ENCODE data around the gene PARD3.
"Not testable (repeated sequence)": the region's sequence is repeated elsewhere in the genome, so short reads cannot be mapped to it uniquely, and the experiment has no call there.

The PARD3 gene

DNA sequence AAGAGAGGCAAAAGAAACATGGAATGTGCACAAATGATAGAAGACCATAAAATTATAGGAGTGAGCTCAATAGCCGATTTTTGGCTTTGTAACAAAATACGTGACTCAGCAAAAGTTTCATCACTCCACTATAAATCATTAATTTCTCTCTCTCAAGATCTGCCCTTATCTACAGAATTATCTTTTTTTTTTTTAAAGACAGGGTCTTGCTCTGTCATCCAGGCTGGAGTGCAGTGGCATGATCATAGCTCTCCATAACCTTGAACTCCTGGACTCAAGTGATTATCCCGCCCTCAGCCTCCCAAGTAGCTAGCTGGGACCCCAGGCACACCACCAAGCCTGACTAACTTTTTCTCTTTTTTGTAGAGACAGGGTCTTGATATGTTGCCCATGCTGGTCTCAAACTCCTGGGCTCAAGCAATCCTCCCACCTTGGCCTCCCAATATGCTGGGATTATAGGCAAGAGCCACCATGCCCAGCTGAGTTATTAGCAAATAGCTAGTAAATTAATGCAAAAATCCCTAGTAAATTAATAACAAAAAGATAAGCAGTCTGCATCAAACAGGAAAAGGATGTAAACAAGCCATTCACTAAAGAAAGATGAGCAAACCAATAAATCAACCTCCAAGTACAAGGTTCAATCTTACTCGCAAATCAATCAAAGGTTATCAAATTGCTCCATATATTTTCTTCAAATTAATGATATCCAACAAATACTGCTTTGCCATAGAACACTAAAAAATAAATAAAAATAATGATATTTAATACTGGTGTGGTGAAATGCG, 450.7 kb downstream of the PARD3 start:
- Mint-ChIP-seq H3K4me3 (no peak overlapping the region), H3K4me1 (no peaks in the 10 kb centered on the region), H3K27me3 (no peaks in the 10 kb centered on the region), H3K9me3 (no peaks in the 10 kb centered on the region), H3K27ac (no peak overlapping the region)
- ATAC-seq (no peak), DNase-seq (no peak)

GRCh38 chr10:34360984-34361383, 454.1 kb downstream of the PARD3 start:
- Mint-ChIP-seq H3K4me1 (no peaks in the 10 kb centered on the region), H3K27me3 (no peaks in the 10 kb centered on the region), H3K9me3 (no peaks in the 10 kb centered on the region), H3K27ac (no peak overlapping the region), H3K4me3 (no peak overlapping the region)
- ATAC-seq, result no peak
- no peak for DNase-seq

- no peak overlapping the region for H3K4me3 Mint-ChIP-seq
- DNase-seq, result no peak
- no peaks in the 10 kb centered on the region for H3K4me1 Mint-ChIP-seq
- H3K27ac Mint-ChIP-seq, result no peak overlapping the region
- no peaks in the 10 kb centered on the region for H3K9me3 Mint-ChIP-seq
- H3K27me3 Mint-ChIP-seq, result no peaks in the 10 kb centered on the region
- no peak for ATAC-seq
Measured at GRCh38 chr10:34359435-34359813, 455.7 kb downstream of the PARD3 start.

DNA sequence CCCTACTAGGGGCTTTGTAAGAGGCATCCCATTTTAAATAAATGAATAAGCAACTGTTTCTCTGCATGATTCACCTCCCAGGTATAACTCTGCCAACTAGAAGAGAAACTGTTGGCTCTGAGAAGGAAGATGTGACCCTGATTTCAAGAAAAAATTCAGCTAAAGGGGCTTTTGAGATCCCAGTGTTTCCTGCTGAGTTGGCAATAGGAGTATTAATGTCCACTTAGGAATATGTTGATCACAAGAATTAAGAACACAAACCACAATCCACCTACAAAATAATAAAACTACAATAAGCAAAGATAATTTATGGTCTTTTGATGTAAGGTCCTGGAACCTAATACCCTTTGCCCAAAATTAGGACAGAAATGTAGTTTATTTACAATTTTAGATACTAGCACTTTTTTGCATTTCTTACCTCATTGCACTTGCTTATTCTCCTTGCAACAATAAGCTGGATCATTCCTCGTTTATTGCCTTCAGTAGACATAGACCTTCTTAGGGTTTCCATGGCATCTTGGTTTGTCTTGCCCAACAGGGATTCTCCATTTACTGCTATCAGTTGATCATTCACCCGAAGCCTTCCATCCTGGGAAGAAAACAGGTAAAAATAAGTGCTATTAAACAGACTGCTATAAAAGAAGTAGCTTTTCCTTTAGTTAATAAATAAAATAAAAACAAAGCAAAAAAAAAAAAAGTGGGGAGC, 456.2 kb downstream of the PARD3 start:
- DNase-seq (no peak), ATAC-seq (no peak)
- H3K4me1 Mint-ChIP-seq, result no peaks in the 10 kb centered on the region
- no peaks in the 10 kb centered on the region for H3K9me3 Mint-ChIP-seq
- H3K27me3 Mint-ChIP-seq, result no peaks in the 10 kb centered on the region
- no peak overlapping the region for H3K27ac Mint-ChIP-seq
- no peak overlapping the region for H3K4me3 Mint-ChIP-seq

- DNase-seq (no peak), ATAC-seq (no peak)
- Mint-ChIP-seq H3K27me3 (no peaks in the 10 kb centered on the region), H3K4me3 (no peak overlapping the region), H3K4me1 (no peaks in the 10 kb centered on the region), H3K27ac (no peak overlapping the region), H3K9me3 (no peaks in the 10 kb centered on the region)
Measured at GRCh38 chr10:34356463-34356862, 458.6 kb downstream of the PARD3 start.

GRCh38 chr10:34353530-34353929, 461.6 kb downstream of the PARD3 start:
- H3K4me1 Mint-ChIP-seq, H3K4me3 Mint-ChIP-seq, H3K9me3 Mint-ChIP-seq, ATAC-seq, DNase-seq, H3K27ac Mint-ChIP-seq, H3K27me3 Mint-ChIP-seq: not testable (repeated sequence)

DNA sequence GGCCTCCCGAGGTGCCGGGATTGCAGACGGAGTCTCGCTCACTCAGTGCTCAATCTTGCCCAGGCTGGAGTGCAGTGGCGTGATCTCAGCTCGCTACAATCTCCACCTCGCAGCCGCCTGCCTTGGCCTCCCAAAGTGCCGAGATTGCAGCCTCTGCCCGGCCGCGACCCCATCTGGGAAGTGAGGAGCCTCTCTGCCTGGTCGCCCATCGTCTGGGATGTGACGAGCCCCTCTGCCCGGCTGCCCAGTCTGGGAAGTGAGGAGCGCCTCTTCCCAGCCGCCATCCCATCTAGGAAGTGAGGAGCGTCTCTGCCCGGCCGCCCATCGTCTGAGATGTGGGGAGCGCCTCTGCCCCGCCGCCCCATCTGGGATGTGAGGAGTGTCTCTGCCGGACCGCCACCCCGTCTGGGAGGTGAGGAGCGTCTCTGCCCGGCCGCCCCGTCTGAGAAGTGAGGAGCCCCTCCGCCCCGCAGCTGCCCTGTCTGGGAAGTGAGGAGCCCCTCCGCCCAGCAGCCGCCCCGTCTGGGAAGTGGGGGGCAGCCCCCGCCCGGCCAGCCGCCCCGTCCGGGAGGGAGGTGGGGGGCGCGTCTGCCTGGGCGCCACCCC, 462.4 kb downstream of the PARD3 start:
- H3K27ac Mint-ChIP-seq, DNase-seq, H3K4me1 Mint-ChIP-seq, H3K27me3 Mint-ChIP-seq, H3K9me3 Mint-ChIP-seq, ATAC-seq, H3K4me3 Mint-ChIP-seq: not testable (repeated sequence)

GRCh38 chr10:34351161-34351560, 463.9 kb downstream of the PARD3 start:
- Mint-ChIP-seq H3K27ac (no peak overlapping the region), H3K27me3 (no peaks in the 10 kb centered on the region), H3K4me1 (no peaks in the 10 kb centered on the region), H3K9me3 (no peaks in the 10 kb centered on the region), H3K4me3 (no peak overlapping the region)
- ATAC-seq, result no peak
- DNase-seq, result no peak

- Mint-ChIP-seq H3K27ac (no peak overlapping the region), H3K27me3 (no peaks in the 10 kb centered on the region), H3K4me1 (no peaks in the 10 kb centered on the region), H3K4me3 (no peak overlapping the region), H3K9me3 (no peaks in the 10 kb centered on the region)
- ATAC-seq (no peak), DNase-seq (no peak)
Measured at GRCh38 chr10:34348917-34349485, 466.1 kb downstream of the PARD3 start.

DNA sequence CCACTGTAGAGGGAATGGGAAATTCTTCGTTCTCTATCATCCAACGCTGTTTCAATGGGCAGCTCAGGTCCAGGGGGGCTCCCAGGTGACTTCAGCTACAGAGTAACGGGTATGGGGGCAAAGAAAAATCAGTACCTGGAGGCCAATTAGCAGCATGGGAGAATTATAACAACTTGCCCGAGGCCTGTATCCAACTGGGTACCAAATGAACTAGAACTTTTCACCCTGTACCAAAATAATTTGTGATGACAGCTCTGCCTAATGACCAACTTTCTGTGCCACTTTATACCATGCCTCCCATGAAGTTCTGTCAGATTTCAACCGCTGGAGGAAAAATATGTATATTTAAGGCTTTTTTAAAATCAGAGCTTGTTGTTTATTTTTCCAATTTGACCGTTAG, 467.1 kb downstream of the PARD3 start:
- Mint-ChIP-seq H3K4me1 (no peaks in the 10 kb centered on the region), H3K9me3 (no peaks in the 10 kb centered on the region), H3K27ac (no peak overlapping the region), H3K27me3 (no peaks in the 10 kb centered on the region), H3K4me3 (no peak overlapping the region)
- no peak for ATAC-seq
- DNase-seq, result no peak

- no peak overlapping the region for H3K4me3 Mint-ChIP-seq
- ATAC-seq (no peak), DNase-seq (no peak)
- H3K4me1 Mint-ChIP-seq, result no peaks in the 10 kb centered on the region
- H3K27ac Mint-ChIP-seq, result no peak overlapping the region
- no peaks in the 10 kb centered on the region for H3K27me3 Mint-ChIP-seq
- H3K9me3 Mint-ChIP-seq, result no peaks in the 10 kb centered on the region
Measured at GRCh38 chr10:34347131-34347530, 468.0 kb downstream of the PARD3 start.

GRCh38 chr10:34346516-34347100, 468.5 kb downstream of the PARD3 start:
- H3K4me1 Mint-ChIP-seq, result no peaks in the 10 kb centered on the region
- H3K27ac Mint-ChIP-seq, result no peak overlapping the region

GRCh38 chr10:34345383-34345782, 469.7 kb downstream of the PARD3 start:
- no peak for DNase-seq
- H3K4me1 Mint-ChIP-seq, result no peaks in the 10 kb centered on the region
- H3K4me3 Mint-ChIP-seq, result no peak overlapping the region
- no peak overlapping the region for H3K27ac Mint-ChIP-seq
- H3K27me3 Mint-ChIP-seq, result no peaks in the 10 kb centered on the region
- no peak for ATAC-seq
- H3K9me3 Mint-ChIP-seq, result no peaks in the 10 kb centered on the region

More at GRCh38 chr10:34346516-34347100, 468.5 kb downstream of the PARD3 start:
- DNase-seq (no peak), ATAC-seq (no peak)
- H3K4me3 Mint-ChIP-seq, result no peak overlapping the region
- H3K9me3 Mint-ChIP-seq, result no peaks in the 10 kb centered on the region
- H3K27me3 Mint-ChIP-seq, result no peaks in the 10 kb centered on the region

DNA sequence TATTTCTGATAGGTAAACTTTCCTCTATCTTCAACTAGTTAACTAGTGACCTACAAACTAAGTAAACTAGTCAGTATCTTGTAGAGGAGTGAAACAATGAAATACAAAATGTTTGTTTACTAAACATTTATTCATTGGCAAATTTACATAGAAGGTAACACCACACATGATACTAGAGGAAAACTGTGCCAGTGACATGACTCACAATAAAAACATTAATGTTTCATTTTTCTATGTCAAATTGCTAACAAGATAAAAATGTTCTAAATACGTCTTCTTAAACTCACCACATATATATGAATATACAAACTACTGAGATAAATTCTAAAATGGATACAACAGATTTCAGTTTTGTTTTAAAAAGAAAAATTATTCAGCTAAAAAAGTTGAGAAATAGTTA, 471.3 kb downstream of the PARD3 start:
- H3K4me1 Mint-ChIP-seq, result no peaks in the 10 kb centered on the region
- DNase-seq (no peak), ATAC-seq (no peak)
- no peaks in the 10 kb centered on the region for H3K9me3 Mint-ChIP-seq
- no peak overlapping the region for H3K27ac Mint-ChIP-seq
- no peaks in the 10 kb centered on the region for H3K27me3 Mint-ChIP-seq
- no peak overlapping the region for H3K4me3 Mint-ChIP-seq

GRCh38 chr10:34341473-34341872, 473.6 kb downstream of the PARD3 start:
- ATAC-seq (no peak), DNase-seq (no peak)
- peak overlapping the region in 1 of 2 donors; percentile 90 for H3K27ac Mint-ChIP-seq
- H3K4me3 Mint-ChIP-seq, result no peak overlapping the region
- H3K27me3 Mint-ChIP-seq, result no peaks in the 10 kb centered on the region
- no peaks in the 10 kb centered on the region for H3K4me1 Mint-ChIP-seq
- no peaks in the 10 kb centered on the region for H3K9me3 Mint-ChIP-seq

- Mint-ChIP-seq H3K27me3 (no peaks in the 10 kb centered on the region), H3K27ac (no peak overlapping the region), H3K4me3 (no peak overlapping the region), H3K4me1 (no peaks in the 10 kb centered on the region), H3K9me3 (no peaks in the 10 kb centered on the region)
- ATAC-seq, result no peak
- DNase-seq, result no peak
Measured at GRCh38 chr10:34340934-34341333, 474.2 kb downstream of the PARD3 start.
